Spleen (tissue), 11 donors: ENCODE results near the gene PANK4. TPM values are rescaled to one million over a fixed set of nuclear protein-coding genes. Genes with fewer than 3 reads are reported as not detected.

Experiments used
- DNase-seq: peaks from one replicate; pipeline ENCODE4 v3.0.0-alpha.2; 2020
- H3K27ac ChIP-seq, 8 donors: fragments of 200-600 bp; sonication (generic) in 7 of 8; 1 replicate in 4 of 8; 2 replicates in 4 of 8; pipeline versions ENCODE4 v1.5.0 to v1.8.0; 2016 to 2021; ENCODE audit warnings: inconsistent platforms in 4 of 8, mild to moderate bottlenecking in 4 of 8, moderate library complexity in 1 of 8
- H3K27me3 ChIP-seq, 7 donors: fragments of 200-600 bp; sonication (generic) in 6 of 7; replicated peaks in 1 of 7; 1 replicate in 4 of 7; 2 replicates in 3 of 7; pipeline versions ENCODE4 v1.5.0 to v1.8.0; 2016 to 2021; ENCODE audit warnings: inconsistent platforms in 3 of 7, mild to moderate bottlenecking in 1 of 7
- H3K36me3 ChIP-seq, 6 donors: fragments of 200-600 bp; sonication (generic) in 5 of 6; 1 replicate in 4 of 6; 2 replicates in 2 of 6; pipeline versions ENCODE4 v1.5.0 to v1.8.0; 2016 to 2021; ENCODE audit warnings: inconsistent platforms in 2 of 6
- H3K4me1 ChIP-seq, 6 donors: fragments of 200-600 bp; sonication (generic) in 5 of 6; 1 replicate in 3 of 6; 2 replicates in 3 of 6; pipeline versions ENCODE4 v1.5.0 to v1.8.0; 2016 to 2021; ENCODE audit warnings: inconsistent platforms in 3 of 6
- H3K4me3 ChIP-seq, 8 donors: fragments of 200-600 bp; sonication (generic) in 7 of 8; 1 replicate in 4 of 8; 2 replicates in 4 of 8; pipeline versions ENCODE4 v1.5.0 to v1.8.0; 2016 to 2021; ENCODE audit warnings: inconsistent platforms in 4 of 8, mild to moderate bottlenecking in 4 of 8, moderate library complexity in 2 of 8
- H3K9me3 ChIP-seq, 8 donors: fragments of 200-600 bp; sonication (generic) in 7 of 8; 1 replicate in 4 of 8; 2 replicates in 4 of 8; pipeline versions ENCODE4 v1.5.0 to v1.8.0; 2016 to 2021; ENCODE audit warnings: inconsistent platforms in 4 of 8
- CTCF ChIP-seq, 11 experiments: fragments of 200-600 bp in 7 of 11; fragments of 450-650 bp in 4 of 11; sonication (generic) in 4 of 11; IDR thresholded peaks in 8 of 11; conservative IDR thresholded peaks in 3 of 11; 1 replicate in 7 of 11; 2 replicates in 4 of 11; pipeline versions ENCODE4 v1.4.0 to v1.8.0; 2016 to 2021; ENCODE audit warnings: antibody characterized with exemption in 11 of 11, inconsistent platforms in 4 of 11, mild to moderate bottlenecking in 1 of 11
- POLR2A ChIP-seq, 3 donors: fragments of 450-650 bp; IDR thresholded peaks; one replicate each; pipeline ENCODE4 v1.5.1; 2017; ENCODE audit warnings: antibody characterized with exemption in 3 of 3, mild to moderate bottlenecking in 1 of 3
- POLR2AphosphoS5 ChIP-seq, 3 donors: sonication (generic); formaldehyde crosslinking; IDR thresholded peaks; one replicate each; pipeline ENCODE4 v1.5.1; 2017; ENCODE audit warnings: antibody characterized with exemption in 3 of 3
- WGBS, 5 donors: extraction: QIAGEN DNeasy Blood & Tissue Kit in 3 of 5; methylation state at CpG; one replicate each; pipeline versions ENCODE4 v1.1.5 to v1.1.7; 2013 to 2018; 5-methylcytosine and 5-hydroxymethylcytosine counted together
- intact Hi-C: fragments of 100-400 bp; cut with DNase I; formaldehyde crosslinking; loops from one replicate; pipeline ENCODE4 v1.15.0; 2023; ENCODE audit warnings: low total_unique reads
- polyA plus RNA-seq, 3 donors: library from polyadenylated mRNA; stranded (reverse); fragments of 200-250 nt; gene quantifications; one replicate each; pipeline ENCODE4 v1.2.1, GENCODE V29; 2013
- total RNA-seq, 7 donors: library from RNA; depleted of rRNA in 3 of 7; stranded (reverse); fragments of >200 nt in 3 of 7; fragmentation: NEBNext Ultra II Directional in 4 of 7; extraction: Animal tissue kit (Norgen Biotek cat#: 25700) in 4 of 7; gene quantifications; one replicate each; pipeline versions ENCODE4 v1.1.0 to v1.2.1, GENCODE V29; 2016 to 2021
- donor health status: healthy with polysubstance abuse.
- donor health status: DM: no; HTN: no; CAD: no; lungs with moderate emphysema.
- donor health status: DM: no; HTN: no; CAD: no.
- donor health status: Bipolar disorder and iron deficiency.
- donor health status: healthy.
- donor health status: DM: no; HTN: no; CAD: no.
- donor health status: DM: yes; HTN: yes; CAD: no.

The PANK4 gene
- total and polyA plus RNA-seq, 10 donors: 13.8 to 49.5 (median 42.9) TPM

- peak within 1 kb of the TSS; percentile 60 to 95 (median 74) for H3K4me3 ChIP-seq
- intact Hi-C loops: no loop called here
- WGBS, 5 donors: 0 to 4% (median 0%) methylated on average over 15 to 16 of the region's 16 CpGs
Observed at GRCh38 chr1:2556277-2556677, 29.9 kb upstream of the PANK4 start, which contains the start of gene TNFRSF14. TNFRSF14 (plus strand) TSS chr1:2556371; CDS start chr1:2556665, 294 bp downstream.

GRCh38 chr1:2555634-2556276, 29.4 kb upstream of the PANK4 start:
- Histone ChIP-seq H3K27me3 (no peaks in the 10 kb centered on the region), H3K36me3 (peaks cover 0 to 33% (median 30%) of the 10 kb centered on the region in 6 donors), H3K9me3 (no peaks in the 10 kb centered on the region), H3K4me1 (peaks cover 37 to 81% (median 60%) of the 10 kb centered on the region in 6 donors), H3K4me3 (peak overlapping the region; percentile 60 to 95 (median 74)), H3K27ac (peak overlapping the region; percentile 96 to 99 (median 98))
- peak; percentile 97 for DNase-seq
- intact Hi-C loops: no loop called here
- peak; percentile 91 to 92 (median 92) for TF ChIP-seq POLR2AphosphoS5 (IDR thresholded peaks at IDR 0.05)
- TF ChIP-seq POLR2A (IDR thresholded peaks at IDR 0.05): peak; percentile 10 to 21 (median 21)
- no peak for TF ChIP-seq CTCF (IDR thresholded peaks at IDR 0.05 in 8 of 11, conservative IDR thresholded peaks at IDR 0.05 in 3 of 11)
- WGBS, 5 donors: 0 to 1% (median 0%) methylated on average over 11 to 26 of the region's 26 CpGs

More at GRCh38 chr1:2556277-2556677, 29.9 kb upstream of the PANK4 start, which contains the start of gene TNFRSF14:
- Histone ChIP-seq H3K9me3 (no peaks in the 10 kb centered on the region), H3K27ac (peak within 1 kb of the TSS; percentile 96 to 99 (median 98)), H3K36me3 (peaks cover 0 to 38% (median 35%) of the 10 kb centered on the region in 6 donors), H3K27me3 (no peaks in the 10 kb centered on the region), H3K4me1 (peaks cover 37 to 80% (median 60%) of the 10 kb centered on the region in 6 donors)
- DNase-seq: peak; percentile 94
- TF ChIP-seq POLR2AphosphoS5 (IDR thresholded peaks at IDR 0.05) (peak in 2 of 3 donors; percentile 45 to 74), POLR2A (IDR thresholded peaks at IDR 0.05) (no peak), CTCF (IDR thresholded peaks at IDR 0.05 in 8 of 11, conservative IDR thresholded peaks at IDR 0.05 in 3 of 11) (peak in 4 of 11 experiments; percentile 38 to 55 (median 53))

- TF ChIP-seq POLR2AphosphoS5 (IDR thresholded peaks at IDR 0.05) (peak in 1 of 3 donors; percentile 7), CTCF (IDR thresholded peaks at IDR 0.05 in 8 of 11, conservative IDR thresholded peaks at IDR 0.05 in 3 of 11) (peak; percentile 47 to 78 (median 63)), POLR2A (IDR thresholded peaks at IDR 0.05) (no peak)
Observed at GRCh38 chr1:2554621-2555387, 28.4 kb upstream of the PANK4 start.

More at GRCh38 chr1:2554621-2555387, 28.4 kb upstream of the PANK4 start:
- Histone ChIP-seq H3K4me3 (peak overlapping the region in 5 of 8 donors; percentile 71 to 95 (median 74)), H3K36me3 (peaks cover 0 to 24% (median 20%) of the 10 kb centered on the region in 6 donors), H3K27ac (peak overlapping the region; percentile 96 to 99 (median 98)), H3K27me3 (no peaks in the 10 kb centered on the region), H3K4me1 (peaks cover 41 to 81% (median 62%) of the 10 kb centered on the region in 6 donors), H3K9me3 (no peaks in the 10 kb centered on the region)
- DNase-seq: peak; percentile 89
- intact Hi-C loops: no loop called here
- 27 to 54% (median 41%) methylated on average over 15 to 19 of the region's 19 CpGs for WGBS, 5 donors
